ENCODE data around the gene PI4KB. TPM values are rescaled to one million over a fixed set of nuclear protein-coding genes. Genes with fewer than 3 reads are reported as not detected.

Gene PI4KB
- total RNA-seq, 1 donor from 2014 or later = 30.3 TPM

GRCh38 chr1:151289080-151289935 lies 37.9 kb downstream of the PI4KB start:
- Histone ChIP-seq H3K27ac (ENCODE audit: low read depth, low read length) (no peak overlapping the region), H3K27me3 (ENCODE audit: control insufficient read depth in 3 of 3, insufficient read depth in 3 of 3, low read length in 3 of 3) (no peaks in the 10 kb centered on the region), H3K36me3 (ENCODE audit: control insufficient read depth in 3 of 3, insufficient read depth in 3 of 3, low read length in 3 of 3) (peaks cover 74 to 85% (median 76%) of the 10 kb centered on the region in 3 donors), H3K4me3 (ENCODE audit: low read length in 3 of 3) (no peak overlapping the region), H3K9me3 (ENCODE audit: control insufficient read depth in 3 of 3, low read length in 3 of 3) (no peaks in the 10 kb centered on the region), H3K4me1 (ENCODE audit: control insufficient read depth in 3 of 3, insufficient read depth in 3 of 3, low read length in 3 of 3) (peaks cover 0 to 7% (median 3%) of the 10 kb centered on the region in 3 donors), H3K9ac (ENCODE audit: low read depth in 1 of 3, low read length in 3 of 3) (no peak overlapping the region)

DNA sequence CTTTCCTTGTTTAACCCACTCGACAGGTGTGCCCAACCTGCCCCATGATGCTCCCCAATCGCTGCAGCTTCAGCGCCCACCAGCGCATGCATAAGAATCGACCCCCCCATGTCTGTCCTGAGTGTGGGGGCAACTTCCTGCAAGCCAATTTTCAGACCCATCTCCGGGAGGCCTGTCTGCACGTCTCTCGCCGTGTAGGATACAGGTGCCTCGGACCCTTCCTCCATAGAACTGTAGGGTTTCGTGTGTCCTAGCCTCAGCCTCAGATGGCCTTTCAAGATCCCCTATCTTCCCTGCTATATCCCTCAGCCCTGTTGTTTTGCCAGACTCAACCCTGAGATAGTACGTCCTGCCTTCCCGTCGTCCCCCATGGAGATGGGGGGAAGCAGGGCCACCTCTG lies 38.7 kb downstream of the PI4KB start:
- Histone ChIP-seq H3K27me3 (ENCODE audit: control insufficient read depth in 3 of 3, insufficient read depth in 3 of 3, low read length in 3 of 3) (no peaks in the 10 kb centered on the region), H3K27ac (ENCODE audit: low read depth, low read length) (no peak overlapping the region), H3K9me3 (ENCODE audit: control insufficient read depth in 3 of 3, low read length in 3 of 3) (no peaks in the 10 kb centered on the region), H3K4me1 (ENCODE audit: control insufficient read depth in 3 of 3, insufficient read depth in 3 of 3, low read length in 3 of 3) (peaks cover 7 to 16% (median 11%) of the 10 kb centered on the region in 3 donors), H3K9ac (ENCODE audit: low read depth in 1 of 3, low read length in 3 of 3) (no peak overlapping the region), H3K4me3 (ENCODE audit: low read length in 3 of 3) (no peak overlapping the region), H3K36me3 (ENCODE audit: control insufficient read depth in 3 of 3, insufficient read depth in 3 of 3, low read length in 3 of 3) (peaks cover 66 to 77% (median 68%) of the 10 kb centered on the region in 3 donors)

DNA sequence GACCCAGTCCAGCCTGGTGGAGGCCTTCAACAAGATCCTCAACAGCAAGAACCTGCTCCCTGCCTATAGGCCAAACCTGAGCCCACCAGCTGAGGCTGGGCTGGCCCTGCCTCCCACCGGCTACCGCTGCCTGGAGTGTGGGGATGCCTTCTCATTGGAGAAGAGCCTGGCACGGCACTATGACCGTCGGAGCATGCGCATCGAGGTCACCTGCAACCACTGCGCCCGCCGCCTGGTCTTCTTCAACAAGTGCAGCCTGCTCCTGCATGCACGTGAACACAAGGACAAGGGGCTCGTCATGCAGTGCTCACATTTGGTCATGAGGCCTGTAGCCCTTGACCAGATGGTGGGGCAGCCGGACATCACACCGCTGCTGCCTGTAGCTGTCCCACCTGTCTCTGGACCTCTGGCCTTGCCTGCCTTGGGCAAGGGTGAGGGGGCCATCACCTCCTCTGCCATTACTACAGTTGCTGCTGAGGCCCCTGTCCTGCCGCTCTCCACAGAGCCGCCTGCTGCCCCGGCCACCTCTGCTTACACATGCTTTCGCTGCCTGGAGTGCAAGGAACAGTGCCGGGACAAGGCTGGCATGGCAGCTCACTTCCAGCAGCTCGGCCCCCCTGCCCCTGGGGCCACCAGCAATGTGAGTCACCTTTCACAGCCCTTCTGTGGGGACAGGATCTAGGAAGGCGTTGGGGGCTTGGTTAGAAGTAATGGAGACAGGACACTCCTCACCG lies 39.3 kb downstream of the PI4KB start:
- H3K4me3 ChIP-seq (ENCODE audit: low read length in 3 of 3) = no peak overlapping the region
- no peak overlapping the region for H3K27ac ChIP-seq (ENCODE audit: low read depth, low read length)
- H3K9ac ChIP-seq (ENCODE audit: low read depth in 1 of 3, low read length in 3 of 3) = no peak overlapping the region
- no peaks in the 10 kb centered on the region for H3K9me3 ChIP-seq (ENCODE audit: control insufficient read depth in 3 of 3, low read length in 3 of 3)
- no peaks in the 10 kb centered on the region for H3K27me3 ChIP-seq (ENCODE audit: control insufficient read depth in 3 of 3, insufficient read depth in 3 of 3, low read length in 3 of 3)
- peaks cover 60 to 71% (median 63%) of the 10 kb centered on the region in 3 donors for H3K36me3 ChIP-seq (ENCODE audit: control insufficient read depth in 3 of 3, insufficient read depth in 3 of 3, low read length in 3 of 3)
- peaks cover 13 to 21% (median 17%) of the 10 kb centered on the region in 3 donors for H3K4me1 ChIP-seq (ENCODE audit: control insufficient read depth in 3 of 3, insufficient read depth in 3 of 3, low read length in 3 of 3)

- Histone ChIP-seq H3K27ac (ENCODE audit: low read depth, low read length) (no peak overlapping the region), H3K9me3 (ENCODE audit: control insufficient read depth in 3 of 3, low read length in 3 of 3) (no peaks in the 10 kb centered on the region), H3K9ac (ENCODE audit: low read depth in 1 of 3, low read length in 3 of 3) (no peak overlapping the region), H3K36me3 (ENCODE audit: control insufficient read depth in 3 of 3, insufficient read depth in 3 of 3, low read length in 3 of 3) (peaks cover 54 to 65% (median 57%) of the 10 kb centered on the region in 3 donors), H3K4me1 (ENCODE audit: control insufficient read depth in 3 of 3, insufficient read depth in 3 of 3, low read length in 3 of 3) (peaks cover 13 to 27% (median 19%) of the 10 kb centered on the region in 3 donors), H3K27me3 (ENCODE audit: control insufficient read depth in 3 of 3, insufficient read depth in 3 of 3, low read length in 3 of 3) (no peaks in the 10 kb centered on the region), H3K4me3 (ENCODE audit: low read length in 3 of 3) (no peak overlapping the region)
Measured at GRCh38 chr1:151287341-151287699, 39.9 kb downstream of the PI4KB start.

DNA sequence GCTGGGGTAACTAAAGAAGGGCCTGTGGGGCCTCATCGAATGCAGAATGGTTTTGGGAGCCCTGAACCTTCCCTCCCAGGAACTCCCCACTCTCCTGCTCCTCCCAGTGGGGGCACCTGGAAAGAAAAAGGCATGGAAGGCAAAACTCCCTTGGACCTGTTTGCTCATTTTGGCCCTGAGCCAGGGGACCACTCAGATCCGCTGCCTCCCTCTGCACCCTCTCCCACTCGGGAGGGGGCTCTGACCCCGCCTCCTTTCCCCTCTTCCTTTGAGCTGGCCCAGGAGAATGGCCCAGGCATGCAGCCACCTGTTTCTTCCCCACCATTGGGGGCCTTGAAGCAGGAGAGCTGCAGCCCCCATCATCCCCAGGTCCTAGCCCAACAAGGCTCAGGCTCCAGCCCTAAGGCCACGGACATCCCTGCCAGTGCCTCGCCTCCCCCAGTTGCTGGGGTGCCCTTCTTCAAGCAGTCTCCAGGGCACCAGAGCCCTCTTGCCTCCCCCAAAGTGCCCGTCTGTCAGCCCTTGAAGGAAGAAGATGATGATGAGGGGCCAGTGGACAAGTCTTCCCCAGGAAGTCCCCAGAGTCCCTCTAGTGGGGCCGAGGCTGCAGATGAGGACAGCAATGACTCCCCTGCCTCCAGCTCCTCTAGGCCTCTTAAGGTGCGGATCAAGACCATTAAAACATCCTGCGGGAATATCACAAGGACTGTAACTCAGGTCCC lies 40.4 kb downstream of the PI4KB start:
- Histone ChIP-seq H3K9me3 (ENCODE audit: control insufficient read depth in 3 of 3, low read length in 3 of 3) (no peaks in the 10 kb centered on the region), H3K4me1 (ENCODE audit: control insufficient read depth in 3 of 3, insufficient read depth in 3 of 3, low read length in 3 of 3) (peaks cover 13 to 28% (median 19%) of the 10 kb centered on the region in 3 donors), H3K9ac (ENCODE audit: low read depth in 1 of 3, low read length in 3 of 3) (no peak overlapping the region), H3K27ac (ENCODE audit: low read depth, low read length) (no peak overlapping the region), H3K36me3 (ENCODE audit: control insufficient read depth in 3 of 3, insufficient read depth in 3 of 3, low read length in 3 of 3) (peaks cover 49 to 60% (median 51%) of the 10 kb centered on the region in 3 donors), H3K27me3 (ENCODE audit: control insufficient read depth in 3 of 3, insufficient read depth in 3 of 3, low read length in 3 of 3) (no peaks in the 10 kb centered on the region), H3K4me3 (ENCODE audit: low read length in 3 of 3) (no peak overlapping the region)

DNA sequence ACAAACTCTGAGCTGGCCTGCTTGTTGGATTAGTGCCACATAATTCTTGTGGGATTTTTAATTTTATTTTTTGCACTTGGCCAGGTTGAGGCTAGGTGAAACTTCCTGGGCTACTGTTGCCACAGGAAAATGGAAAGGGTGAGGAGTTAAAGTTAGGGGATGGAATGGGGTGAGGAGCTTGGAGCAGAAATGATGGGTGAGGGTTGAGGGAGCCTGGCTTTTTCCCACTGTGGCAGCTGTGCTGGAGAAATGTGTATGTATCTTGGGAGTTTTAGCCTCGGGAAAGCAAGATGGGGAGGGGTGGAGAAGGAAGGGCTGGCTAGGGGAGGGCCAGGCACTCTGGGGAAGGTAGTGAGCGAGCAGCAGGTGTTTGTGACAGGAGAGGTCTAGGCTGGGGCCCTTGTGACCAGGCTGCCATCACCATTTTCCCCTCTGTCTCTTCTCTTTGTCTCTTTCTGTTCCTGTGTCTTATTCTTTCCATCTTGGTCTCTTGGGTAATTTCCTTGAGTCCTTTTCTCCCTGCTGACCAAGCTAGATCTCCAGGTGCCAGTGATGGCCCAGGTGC lies 43.1 kb downstream of the PI4KB start:
- H3K9me3 ChIP-seq (ENCODE audit: control insufficient read depth in 3 of 3, low read length in 3 of 3) = no peaks in the 10 kb centered on the region
- H3K4me1 ChIP-seq (ENCODE audit: control insufficient read depth in 3 of 3, insufficient read depth in 3 of 3, low read length in 3 of 3) = peaks cover 15 to 36% (median 24%) of the 10 kb centered on the region in 3 donors
- H3K36me3 ChIP-seq (ENCODE audit: control insufficient read depth in 3 of 3, insufficient read depth in 3 of 3, low read length in 3 of 3) = peaks cover 31 to 40% (median 32%) of the 10 kb centered on the region in 3 donors
- H3K27ac ChIP-seq (ENCODE audit: low read depth, low read length) = peak overlapping the region; percentile 98
- peak overlapping the region in 1 of 3 donors; percentile 100 for H3K4me3 ChIP-seq (ENCODE audit: low read length in 3 of 3)
- peak overlapping the region; percentile 2 to 90 (median 90) for H3K9ac ChIP-seq (ENCODE audit: low read depth in 1 of 3, low read length in 3 of 3)
- H3K27me3 ChIP-seq (ENCODE audit: control insufficient read depth in 3 of 3, insufficient read depth in 3 of 3, low read length in 3 of 3) = no peaks in the 10 kb centered on the region

DNA sequence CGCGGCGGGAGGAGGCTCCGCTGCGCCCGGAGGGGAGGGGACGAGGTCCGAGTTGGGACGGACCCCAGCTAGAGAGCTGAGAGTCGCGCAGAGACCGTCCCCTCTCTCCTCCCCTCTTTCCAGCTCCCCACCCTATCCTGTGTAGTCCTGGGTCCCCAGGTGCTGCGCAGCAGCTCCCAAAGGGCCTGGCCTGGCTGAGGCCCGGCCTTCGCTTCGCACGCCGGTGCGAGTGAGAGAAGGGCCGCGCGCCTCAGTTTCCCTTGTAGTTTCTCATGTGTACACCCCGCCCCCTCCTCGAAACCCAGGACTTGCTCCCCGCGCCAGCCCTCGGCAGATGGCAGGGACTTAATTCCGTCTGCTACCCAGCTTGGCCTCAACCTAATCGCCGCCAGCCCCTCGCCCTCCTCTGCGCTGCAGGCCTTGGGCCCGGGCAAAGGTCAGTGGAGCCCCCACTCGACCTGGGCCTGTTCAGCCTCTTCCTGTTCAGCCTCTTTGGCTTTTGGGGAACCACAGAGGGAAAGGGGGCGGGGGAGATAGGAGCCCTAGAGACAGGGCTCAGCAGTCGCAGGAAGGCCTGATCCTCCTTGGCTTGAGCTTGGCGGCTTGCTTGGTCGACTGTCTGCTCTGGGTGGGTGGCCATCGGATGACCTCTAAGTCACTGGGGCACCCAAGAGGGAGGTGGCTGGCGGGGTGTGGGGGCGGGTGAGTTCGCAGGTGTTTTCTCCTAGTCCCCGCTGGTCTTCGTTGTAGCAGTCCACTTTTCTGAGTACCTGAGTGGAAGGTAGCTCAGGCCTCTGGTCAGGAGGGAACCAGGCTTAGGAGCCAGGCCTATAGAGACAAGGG lies 44.1 kb downstream of the PI4KB start:
- H3K27ac ChIP-seq (ENCODE audit: low read depth, low read length) = peak overlapping the region; percentile 98
- peak overlapping the region; percentile 89 to 90 (median 90) for H3K9ac ChIP-seq (ENCODE audit: low read depth in 1 of 3, low read length in 3 of 3)
- H3K27me3 ChIP-seq (ENCODE audit: control insufficient read depth in 3 of 3, insufficient read depth in 3 of 3, low read length in 3 of 3) = no peaks in the 10 kb centered on the region
- no peaks in the 10 kb centered on the region for H3K9me3 ChIP-seq (ENCODE audit: control insufficient read depth in 3 of 3, low read length in 3 of 3)
- peaks cover 15 to 36% (median 24%) of the 10 kb centered on the region in 3 donors for H3K4me1 ChIP-seq (ENCODE audit: control insufficient read depth in 3 of 3, insufficient read depth in 3 of 3, low read length in 3 of 3)
- peak overlapping the region; percentile 79 to 100 (median 80) for H3K4me3 ChIP-seq (ENCODE audit: low read length in 3 of 3)
- peaks cover 22 to 30% (median 23%) of the 10 kb centered on the region in 3 donors for H3K36me3 ChIP-seq (ENCODE audit: control insufficient read depth in 3 of 3, insufficient read depth in 3 of 3, low read length in 3 of 3)

DNA sequence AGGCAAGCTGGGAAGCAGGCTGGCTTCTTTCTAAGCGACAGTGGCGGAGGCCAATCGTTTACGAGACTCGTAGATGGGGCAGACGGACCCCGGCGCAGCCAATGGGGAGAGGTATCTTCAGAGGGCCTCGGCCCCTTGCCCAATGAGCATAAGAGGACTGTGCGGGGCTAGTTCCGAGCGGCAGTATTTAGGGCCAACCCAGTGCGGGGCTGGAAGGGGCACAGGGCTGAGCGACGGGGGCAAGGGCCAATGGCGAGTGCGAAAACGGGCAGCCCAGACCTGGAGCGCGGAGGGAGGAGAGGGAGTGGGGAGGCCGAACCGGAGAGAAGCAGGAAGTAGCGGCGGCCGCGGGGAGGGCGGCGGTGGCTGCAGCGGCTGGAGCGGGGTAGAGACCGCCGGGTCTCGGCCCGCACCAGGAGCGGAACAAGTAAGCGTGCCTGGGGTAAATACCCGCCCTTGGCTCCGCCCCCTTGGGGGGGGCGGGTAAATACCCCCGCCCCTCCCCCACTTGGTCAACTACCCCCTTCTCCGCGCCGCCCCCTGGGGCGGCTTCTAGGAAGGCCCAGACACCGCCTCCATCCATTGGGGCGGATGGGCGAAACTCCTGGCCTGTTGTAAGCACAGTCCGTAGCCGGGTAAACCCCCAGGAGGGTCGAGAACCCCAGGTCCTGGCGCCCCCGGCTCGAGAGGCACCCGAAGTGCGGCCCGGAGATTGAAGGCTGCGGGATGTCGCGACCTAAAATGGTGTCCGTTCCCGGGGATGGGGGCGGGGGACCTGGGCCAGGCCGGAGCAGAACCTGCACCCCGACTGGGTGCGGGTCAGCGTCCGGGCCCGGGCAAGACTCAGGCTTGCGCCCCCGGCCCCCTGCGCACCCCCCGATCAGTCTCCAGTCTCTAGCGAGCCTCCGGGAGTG lies 45.0 kb downstream of the PI4KB start, which contains the start of gene ZNF687:
ZNF687 (plus strand) TSS at position 331 of the 914 bp plus-strand sequence. CDS start 3,993 bp downstream, outside the sequence.
- H3K9me3 ChIP-seq (ENCODE audit: control insufficient read depth in 3 of 3, low read length in 3 of 3) = no peaks in the 10 kb centered on the region
- peaks cover 14 to 22% (median 15%) of the 10 kb centered on the region in 3 donors for H3K36me3 ChIP-seq (ENCODE audit: control insufficient read depth in 3 of 3, insufficient read depth in 3 of 3, low read length in 3 of 3)
- H3K9ac ChIP-seq (ENCODE audit: low read depth in 1 of 3, low read length in 3 of 3) = peak within 1 kb of the TSS; percentile 89 to 96 (median 90)
- peaks cover 15 to 36% (median 24%) of the 10 kb centered on the region in 3 donors for H3K4me1 ChIP-seq (ENCODE audit: control insufficient read depth in 3 of 3, insufficient read depth in 3 of 3, low read length in 3 of 3)
- peak within 1 kb of the TSS; percentile 98 for H3K27ac ChIP-seq (ENCODE audit: low read depth, low read length)
- H3K4me3 ChIP-seq (ENCODE audit: low read length in 3 of 3) = peak within 1 kb of the TSS; percentile 79 to 100 (median 80)
- no peaks in the 10 kb centered on the region for H3K27me3 ChIP-seq (ENCODE audit: control insufficient read depth in 3 of 3, insufficient read depth in 3 of 3, low read length in 3 of 3)
